ENCODE data around the gene TMEM203.

The TMEM203 gene

GRCh38 chr9:137176302-137177182 lies 28.9 kb downstream of the TMEM203 start:
- DNase-seq = peak; percentile 38

GRCh38 chr9:137175345-137175961 lies 30.0 kb downstream of the TMEM203 start:
- no peak for DNase-seq

- DNase-seq = no peak
These were observed 30.6 kb downstream of the TMEM203 start for GRCh38 chr9:137174722-137175293.

GRCh38 chr9:137173796-137174664 lies 31.4 kb downstream of the TMEM203 start:
- no peak for DNase-seq

- no peak for DNase-seq
These were observed 32.3 kb downstream of the TMEM203 start for GRCh38 chr9:137172901-137173795.

- no peak for DNase-seq
These were observed 34.1 kb downstream of the TMEM203 start for GRCh38 chr9:137171149-137171900.

GRCh38 chr9:137170486-137171148 lies 34.8 kb downstream of the TMEM203 start:
- no peak for DNase-seq

GRCh38 chr9:137169896-137170358 lies 35.5 kb downstream of the TMEM203 start, which contains the start of gene LRRC26:
LRRC26 (minus strand) TSS chr9:137170051; CDS start chr9:137169943, 108 bp downstream.
- DNase-seq = no peak

GRCh38 chr9:137168904-137169856 lies 36.3 kb downstream of the TMEM203 start:
- peak; percentile 37 for DNase-seq

- no peak for DNase-seq
These were observed 36.9 kb downstream of the TMEM203 start for GRCh38 chr9:137168573-137168903.

GRCh38 chr9:137167747-137168572 lies 37.5 kb downstream of the TMEM203 start:
- DNase-seq = no peak

- no peak for DNase-seq
These were observed 38.1 kb downstream of the TMEM203 start for GRCh38 chr9:137167277-137167746.

GRCh38 chr9:137166380-137167229 lies 38.8 kb downstream of the TMEM203 start:
- DNase-seq = no peak

- no peak for DNase-seq
These were observed 40.1 kb downstream of the TMEM203 start for GRCh38 chr9:137165250-137165836.

- no peak for DNase-seq
These were observed 40.8 kb downstream of the TMEM203 start for GRCh38 chr9:137164370-137165249.

GRCh38 chr9:137163805-137164204 lies 41.6 kb downstream of the TMEM203 start:
- no peak for DNase-seq

Measured in activated CD4-positive, alpha-beta T cell treated with anti-CD3 and anti-CD28 coated beads, Interleukin-2, amount 50 U/mL, for 16 hours (primary cell).